Stimulated activated memory B cell treated with anti-CD40 and anti-IgM and Interleukin-4, amounts not matched to agents 10 μg/mL and 1 μg/mL and 100 μg/mL, for 72 hours (primary cell): ENCODE measurements around the gene METTL17.
"Not testable (repeated sequence)": the region's sequence is repeated elsewhere in the genome, so short reads cannot be mapped to it uniquely, and the experiment has no call there.

Experiments
- ATAC-seq: fragments of 150-1000 bp; cut with Tn5 transposase; 2 replicates; pipeline ENCODE4 v1.10.0; 2021
- H3K27ac Mint-ChIP-seq: one replicate; pipeline ENCODE4 v1.8.0; 2022; ENCODE audit warnings: mild to moderate bottlenecking, mixed read lengths
- H3K27me3 Mint-ChIP-seq: one replicate; pipeline ENCODE4 v1.8.0; 2022; ENCODE audit warnings: mixed read lengths
- H3K36me3 Mint-ChIP-seq: one replicate; pipeline ENCODE4 v1.8.0; 2022; ENCODE audit warnings: mixed read lengths
- H3K4me1 Mint-ChIP-seq: one replicate; pipeline ENCODE4 v1.8.0; 2022; ENCODE audit warnings: mixed read lengths
- H3K4me3 Mint-ChIP-seq: one replicate; pipeline ENCODE4 v1.8.0; 2022; ENCODE audit warnings: mild to moderate bottlenecking, moderate library complexity, mixed read lengths
- H3K9me3 Mint-ChIP-seq: one replicate; pipeline ENCODE4 v1.8.0; 2022; ENCODE audit warnings: mixed read lengths

METTL17 gene

GRCh38 chr14:21040941-21041340 lies 51.2 kb downstream of the METTL17 start:
- not testable (repeated sequence) for H3K4me3 Mint-ChIP-seq, ATAC-seq, H3K4me1 Mint-ChIP-seq, H3K36me3 Mint-ChIP-seq, H3K9me3 Mint-ChIP-seq, H3K27ac Mint-ChIP-seq
- H3K27me3 Mint-ChIP-seq: peaks cover 50% of the 10 kb centered on the region

GRCh38 chr14:21041676-21042433 lies 52.1 kb downstream of the METTL17 start, which contains the start of gene RNASE7:
Gene RNASE7, plus strand, starts transcription at chr14:21042362. Its CDS starts 631 bp downstream, at chr14:21042993.
- H3K36me3 Mint-ChIP-seq: no peaks in the 10 kb centered on the region
- no peaks in the 10 kb centered on the region for H3K9me3 Mint-ChIP-seq
- peaks cover 41% of the 10 kb centered on the region for H3K27me3 Mint-ChIP-seq
- no peak for ATAC-seq
- no peaks in the 10 kb centered on the region for H3K4me1 Mint-ChIP-seq
- H3K4me3 Mint-ChIP-seq: no peak within 1 kb of the TSS
- H3K27ac Mint-ChIP-seq: no peak within 1 kb of the TSS

- Mint-ChIP-seq H3K27ac (no peak overlapping the region), H3K4me1 (no peaks in the 10 kb centered on the region), H3K27me3 (peaks cover 38% of the 10 kb centered on the region), H3K4me3 (no peak overlapping the region), H3K36me3 (no peaks in the 10 kb centered on the region), H3K9me3 (no peaks in the 10 kb centered on the region)
- ATAC-seq: no peak
Measured at GRCh38 chr14:21042918-21043317, 53.1 kb downstream of the METTL17 start.

- Mint-ChIP-seq H3K36me3 (no peaks in the 10 kb centered on the region), H3K4me1 (no peaks in the 10 kb centered on the region), H3K9me3 (no peaks in the 10 kb centered on the region), H3K27me3 (peaks cover 38% of the 10 kb centered on the region), H3K4me3 (no peak overlapping the region), H3K27ac (no peak overlapping the region)
- ATAC-seq: no peak
Measured at GRCh38 chr14:21043387-21043973, 53.7 kb downstream of the METTL17 start.

GRCh38 chr14:21043974-21044618 lies 54.3 kb downstream of the METTL17 start:
- Mint-ChIP-seq H3K27me3 (peaks cover 38% of the 10 kb centered on the region), H3K9me3 (no peaks in the 10 kb centered on the region), H3K4me3 (no peak overlapping the region), H3K4me1 (no peaks in the 10 kb centered on the region), H3K36me3 (no peaks in the 10 kb centered on the region), H3K27ac (no peak overlapping the region)
- no peak for ATAC-seq
